HG03159 (cell line): ENCODE data around the gene CDH13.
"Not testable (repeated sequence)": the region's sequence is repeated elsewhere in the genome, so short reads cannot be mapped to it uniquely, and the experiment has no call there.

Experiments used
- ATAC-seq: cut with Tn5 transposase; IDR thresholded peaks from one replicate; pipeline ENCODE4 v1.9.1; 2021; ENCODE audit warnings: mild to moderate bottlenecking, moderate library complexity; ENCODE audit not compliant: unreplicated experiment

CDH13 gene

GRCh38 chr16:82926500-82926899 lies 299.7 kb downstream of the CDH13 start:
- ATAC-seq, result no peak

- not testable (repeated sequence) for ATAC-seq
Measured at GRCh38 chr16:82933933-82934332, 307.2 kb downstream of the CDH13 start.

GRCh38 chr16:82935766-82936165 lies 309.0 kb downstream of the CDH13 start:
- no peak for ATAC-seq

GRCh38 chr16:82936941-82937551 lies 310.3 kb downstream of the CDH13 start:
- no peak for ATAC-seq

GRCh38 chr16:82937926-82938520 lies 311.3 kb downstream of the CDH13 start:
- ATAC-seq, result no peak

GRCh38 chr16:82943371-82943770 lies 316.6 kb downstream of the CDH13 start:
- no peak for ATAC-seq

GRCh38 chr16:82945420-82946101 lies 318.8 kb downstream of the CDH13 start:
- no peak for ATAC-seq

GRCh38 chr16:82947698-82948097 lies 320.9 kb downstream of the CDH13 start:
- ATAC-seq, result no peak

GRCh38 chr16:82949016-82949415 lies 322.2 kb downstream of the CDH13 start:
- ATAC-seq, result no peak

GRCh38 chr16:82953517-82953916 lies 326.7 kb downstream of the CDH13 start:
- ATAC-seq, result no peak

- no peak for ATAC-seq
Measured at GRCh38 chr16:82954224-82954929, 327.6 kb downstream of the CDH13 start.

- no peak for ATAC-seq
Measured at GRCh38 chr16:82955741-82956348, 329.1 kb downstream of the CDH13 start.

GRCh38 chr16:82957212-82957611 lies 330.4 kb downstream of the CDH13 start:
- ATAC-seq, result no peak

- ATAC-seq, result no peak
Measured at GRCh38 chr16:82960918-82961317, 334.1 kb downstream of the CDH13 start.

GRCh38 chr16:82963653-82964052 lies 336.9 kb downstream of the CDH13 start:
- no peak for ATAC-seq

GRCh38 chr16:82965808-82966207 lies 339.0 kb downstream of the CDH13 start:
- no peak for ATAC-seq

- no peak for ATAC-seq
Measured at GRCh38 chr16:82967424-82967823, 340.7 kb downstream of the CDH13 start.

GRCh38 chr16:82971126-82971525 lies 344.4 kb downstream of the CDH13 start:
- ATAC-seq, result no peak

- no peak for ATAC-seq
Measured at GRCh38 chr16:82972331-82972919, 345.7 kb downstream of the CDH13 start.

- ATAC-seq, result no peak
Measured at GRCh38 chr16:82979406-82980111, 352.8 kb downstream of the CDH13 start.
